Measurements from ENCODE around the gene TPM3. TPM values are rescaled to one million over a fixed set of nuclear protein-coding genes. Genes with fewer than 3 reads are reported as not detected.
A peak's percentile ranks its signal among the peaks of the same experiment; 100 is the strongest.

Gene TPM3
- total and polyA plus RNA-seq, 2 donors (not counting 1 experiment from before 2014, with no cell fraction given): 186 to 300 TPM

DNA sequence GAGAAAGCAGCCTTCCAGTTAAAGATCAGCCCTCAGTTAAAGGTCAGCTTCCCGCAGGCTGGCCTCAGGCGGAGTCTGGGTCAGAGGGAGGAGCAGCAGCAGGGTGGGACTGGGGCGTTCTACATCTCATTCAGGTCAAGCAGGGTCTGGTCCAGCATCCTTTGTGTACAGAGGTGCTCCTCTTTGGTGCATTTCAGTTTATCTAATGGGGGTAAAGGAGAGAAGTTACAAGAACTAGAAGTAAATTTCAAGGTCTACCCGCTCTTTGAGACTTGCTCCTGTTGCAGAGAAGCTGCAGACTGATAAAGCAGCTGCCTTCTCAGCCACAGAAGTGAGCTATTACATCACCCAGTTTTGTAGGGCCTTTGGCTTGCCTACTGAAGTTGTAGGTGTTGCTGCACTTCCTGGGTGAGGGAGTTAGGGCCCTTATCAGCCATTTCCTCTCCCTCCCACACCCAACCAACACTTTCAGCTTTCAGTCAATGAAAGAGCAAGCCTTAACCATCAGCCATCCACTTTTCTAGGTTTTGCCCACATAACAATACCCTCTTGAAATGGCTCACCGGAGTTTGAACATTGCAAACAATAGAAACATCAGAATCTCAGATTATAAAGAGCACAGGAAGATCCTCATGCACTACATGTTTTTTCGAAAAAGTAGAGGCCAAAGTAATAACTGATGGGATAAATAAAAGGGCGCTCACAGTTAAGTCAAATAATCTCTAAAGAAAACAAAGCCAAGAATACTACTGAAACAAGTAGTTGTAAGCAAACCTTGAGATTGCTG lies 34.2 kb downstream of the TPM3 start:
- Histone ChIP-seq H3K4me1 (ENCODE audit: control insufficient read depth in 2 of 2, insufficient read depth in 2 of 2, low read length in 2 of 2) (peaks cover 15 to 17% of the 10 kb centered on the region in 2 donors), H2AFZ (ENCODE audit: insufficient read depth, low read depth, low read length, poor library complexity, severe bottlenecking) (no peak overlapping the region), H3K9me3 (ENCODE audit: control extremely low read depth in 1 of 3, control insufficient read depth in 2 of 3, insufficient read depth in 1 of 3, low read length in 2 of 3) (peaks cover 0 to 8% (median 0%) of the 10 kb centered on the region in 3 donors), H4K20me1 (ENCODE audit: control insufficient read depth, insufficient read depth, low read length, poor library complexity, severe bottlenecking) (peaks cover 25% of the 10 kb centered on the region), H3K4me3 (ENCODE audit: control extremely low read depth in 1 of 5, extremely low read depth in 1 of 5, insufficient read depth in 1 of 5, low read depth in 2 of 5, low read length in 4 of 5) (no peak overlapping the region), H3K4me2 (replicated peaks; ENCODE audit: low read depth, low read length, poor library complexity, severe bottlenecking) (peak overlapping the region; percentile 27), H3K9ac (ENCODE audit: low read length) (no peak overlapping the region), H3K79me2 (ENCODE audit: control insufficient read depth, insufficient read depth, low read length) (peaks cover 7% of the 10 kb centered on the region), H3K27me3 (replicated peaks in 1 of 4; ENCODE audit: control extremely low read depth in 1 of 4, control insufficient read depth in 3 of 4, insufficient read depth in 4 of 4, low read length in 3 of 4) (no peaks in the 10 kb centered on the region), H3K27ac (ENCODE audit: low read length in 2 of 2) (peak overlapping the region; percentile 19 to 62), H3K36me3 (replicated peaks in 1 of 2; ENCODE audit: control extremely low read depth in 1 of 2, control insufficient read depth in 1 of 2, extremely low read depth in 1 of 2, insufficient read depth in 2 of 2, low read length in 1 of 2) (peaks cover 3 to 74% of the 10 kb centered on the region in 2 experiments)
- H3K4me1 Mint-ChIP-seq: peaks cover 25% of the 10 kb centered on the region
- ChIA-PET POLR2A (interaction anchor here (0.6 kb wide), 1 partner anchor 19 kb away, joined by 6 read pairs; no protein-coding TSS in a partner anchor), CTCF (interaction anchor here (0.5 to 1.2 kb wide), 2 partner anchors 35 to 1778 kb away, joined by 3 read pairs; partner anchors contain the start of gene TPM3)
- H3K27me3 Mint-ChIP-seq: no peaks in the 10 kb centered on the region
- ATAC-seq (ENCODE audit: low read depth) (peak; percentile 53), DNase-seq (no peak)
- peak overlapping the region; percentile 21 for H3K4me3 Mint-ChIP-seq
- 100% methylated on average over 1 of the region's 7 CpGs for WGBS (ENCODE audit: insufficient coverage)
- intact Hi-C loops (cut with micrococcal nuclease): no loop called here
- peak overlapping the region; percentile 77 for H3K27ac Mint-ChIP-seq
- TF ChIP-seq, protein P1, sequence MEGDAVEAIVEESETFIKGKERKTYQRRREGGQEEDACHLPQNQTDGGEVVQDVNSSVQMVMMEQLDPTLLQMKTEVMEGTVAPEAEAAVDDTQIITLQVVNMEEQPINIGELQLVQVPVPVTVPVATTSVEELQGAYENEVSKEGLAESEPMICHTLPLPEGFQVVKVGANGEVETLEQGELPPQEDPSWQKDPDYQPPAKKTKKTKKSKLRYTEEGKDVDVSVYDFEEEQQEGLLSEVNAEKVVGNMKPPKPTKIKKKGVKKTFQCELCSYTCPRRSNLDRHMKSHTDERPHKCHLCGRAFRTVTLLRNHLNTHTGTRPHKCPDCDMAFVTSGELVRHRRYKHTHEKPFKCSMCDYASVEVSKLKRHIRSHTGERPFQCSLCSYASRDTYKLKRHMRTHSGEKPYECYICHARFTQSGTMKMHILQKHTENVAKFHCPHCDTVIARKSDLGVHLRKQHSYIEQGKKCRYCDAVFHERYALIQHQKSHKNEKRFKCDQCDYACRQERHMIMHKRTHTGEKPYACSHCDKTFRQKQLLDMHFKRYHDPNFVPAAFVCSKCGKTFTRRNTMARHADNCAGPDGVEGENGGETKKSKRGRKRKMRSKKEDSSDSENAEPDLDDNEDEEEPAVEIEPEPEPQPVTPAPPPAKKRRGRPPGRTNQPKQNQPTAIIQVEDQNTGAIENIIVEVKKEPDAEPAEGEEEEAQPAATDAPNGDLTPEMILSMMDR (IDR thresholded peaks at IDR 0.05): no peak
- TF ChIP-seq EZH2 (IDR thresholded peaks at IDR 0.05; ENCODE audit: borderline replicate concordance, insufficient read depth, low read depth, low read length, poor library complexity, severe bottlenecking): no peak
- H3K9me3 Mint-ChIP-seq (ENCODE audit: insufficient read depth): peaks cover 2% of the 10 kb centered on the region

DNA sequence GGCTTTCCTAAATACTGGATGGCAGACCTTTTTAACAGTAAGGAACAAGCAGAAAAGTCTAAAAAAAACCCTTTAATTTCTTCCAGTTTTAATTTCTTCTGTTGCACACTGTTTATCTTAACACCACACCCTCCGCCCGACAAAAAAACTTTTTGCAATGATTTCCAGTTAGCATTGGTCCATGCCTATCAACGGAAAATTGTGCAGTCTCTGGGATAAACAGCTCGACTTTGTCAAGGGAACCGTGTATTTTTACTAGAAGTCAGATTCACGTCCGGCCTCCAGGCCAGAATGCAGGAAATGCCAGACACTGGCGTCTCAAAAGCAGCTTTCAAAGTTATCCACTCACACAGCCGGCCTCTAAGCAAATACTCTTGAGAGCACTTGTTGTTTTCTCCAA lies 36.6 kb downstream of the TPM3 start:
- peaks cover 22% of the 10 kb centered on the region for H4K20me1 ChIP-seq (ENCODE audit: control insufficient read depth, insufficient read depth, low read length, poor library complexity, severe bottlenecking)
- no peak overlapping the region for H2AFZ ChIP-seq (ENCODE audit: insufficient read depth, low read depth, low read length, poor library complexity, severe bottlenecking)
- H3K36me3 ChIP-seq (replicated peaks in 1 of 2; ENCODE audit: control extremely low read depth in 1 of 2, control insufficient read depth in 1 of 2, extremely low read depth in 1 of 2, insufficient read depth in 2 of 2, low read length in 1 of 2): peaks cover 0 to 51% of the 10 kb centered on the region in 2 experiments
- H3K4me1 Mint-ChIP-seq: peaks cover 23% of the 10 kb centered on the region
- DNase-seq: no peak
- no peak for ATAC-seq (ENCODE audit: low read depth)
- H3K9me3 ChIP-seq (ENCODE audit: control extremely low read depth in 1 of 3, control insufficient read depth in 2 of 3, insufficient read depth in 1 of 3, low read length in 2 of 3): peaks cover 0 to 7% (median 0%) of the 10 kb centered on the region in 3 donors
- H3K4me3 ChIP-seq (ENCODE audit: control extremely low read depth in 1 of 5, extremely low read depth in 1 of 5, insufficient read depth in 1 of 5, low read depth in 2 of 5, low read length in 4 of 5): no peak overlapping the region
- ChIA-PET POLR2A (interaction anchor here (1.2 kb wide), 1 partner anchor 23 kb away, joined by 3 read pairs; no protein-coding TSS in a partner anchor), CTCF (interaction anchor here (0.5 kb wide), 1 partner anchor 12 kb away, joined by 4 read pairs; no protein-coding TSS in a partner anchor)
- H3K9me3 Mint-ChIP-seq (ENCODE audit: insufficient read depth): peaks cover 2% of the 10 kb centered on the region
- H3K79me2 ChIP-seq (ENCODE audit: control insufficient read depth, insufficient read depth, low read length): peaks cover 5% of the 10 kb centered on the region
- TF ChIP-seq EZH2 (IDR thresholded peaks at IDR 0.05; ENCODE audit: borderline replicate concordance, insufficient read depth, low read depth, low read length, poor library complexity, severe bottlenecking): no peak
- TF ChIP-seq, protein P1 (IDR thresholded peaks at IDR 0.05): no peak
- H3K4me1 ChIP-seq (ENCODE audit: control insufficient read depth in 2 of 2, insufficient read depth in 2 of 2, low read length in 2 of 2): peaks cover 15 to 17% of the 10 kb centered on the region in 2 donors
- no peak overlapping the region for H3K9ac ChIP-seq (ENCODE audit: low read length)
- H3K27me3 ChIP-seq (replicated peaks in 1 of 4; ENCODE audit: control extremely low read depth in 1 of 4, control insufficient read depth in 3 of 4, insufficient read depth in 4 of 4, low read length in 3 of 4): no peaks in the 10 kb centered on the region
- peak overlapping the region in 1 of 2 donors; percentile 55 for H3K27ac ChIP-seq (ENCODE audit: low read length in 2 of 2)
- H3K4me3 Mint-ChIP-seq: no peak overlapping the region
- H3K27ac Mint-ChIP-seq: no peak overlapping the region
- WGBS (ENCODE audit: insufficient coverage): 62% methylated on average over 8 of the region's 9 CpGs
- H3K27me3 Mint-ChIP-seq: no peaks in the 10 kb centered on the region
- intact Hi-C loops (cut with micrococcal nuclease): no loop called here
- no peak overlapping the region for H3K4me2 ChIP-seq (replicated peaks; ENCODE audit: low read depth, low read length, poor library complexity, severe bottlenecking)
